Astrocyte of the spinal cord (primary cell): ENCODE data around the gene LMAN1L.

Experiments used
- DNase-seq: peaks from one replicate; pipeline ENCODE4 v3.0.0; 2011; ENCODE audit warnings: low read depth, low spot score
- H3K4me3 ChIP-seq: 2 replicates; pipeline ENCODE4 v1.5.1; 2011; ENCODE audit warnings: low read depth, mild to moderate bottlenecking, low read length, moderate library complexity
- in situ Hi-C: cut with HindIII; loops from 2 replicates; pipeline ENCODE4 v1.10.0; 2017; ENCODE audit warnings: low sequenced_read_pairs
- TF ChIP-seq, protein P1 (sequence below): IDR thresholded peaks from 2 replicates; pipeline ENCODE4 v1.5.1; 2012; ENCODE audit warnings: low read depth, mild to moderate bottlenecking, low read length, inconsistent platforms

The LMAN1L gene

DNA sequence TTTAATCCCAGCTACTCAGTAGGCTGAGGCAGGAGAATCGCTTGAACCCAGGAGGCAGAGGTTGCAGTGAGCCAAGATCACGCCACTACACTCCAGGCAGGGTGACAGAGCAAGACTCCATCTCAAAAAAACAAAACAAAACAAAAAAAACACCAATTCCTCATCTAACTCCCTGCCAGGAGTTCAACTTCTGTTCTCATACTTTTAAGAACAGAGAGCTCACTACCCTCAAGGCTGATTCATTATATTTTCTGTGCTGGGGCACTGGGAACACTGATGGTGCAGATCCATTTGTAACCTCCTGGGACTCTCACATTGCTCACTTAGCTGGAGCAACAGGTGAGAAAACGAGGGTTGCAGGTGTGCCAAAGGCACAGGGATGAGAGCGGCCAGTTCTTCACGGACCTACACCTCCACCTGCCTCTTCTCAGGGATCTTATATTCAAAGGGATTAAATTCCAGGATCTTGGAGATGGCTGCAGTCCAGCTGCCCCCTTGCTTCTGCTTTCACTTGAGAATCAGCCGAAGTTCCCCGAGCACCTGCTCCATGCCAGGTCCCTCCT, 43.1 kb upstream of the LMAN1L start:
- in situ Hi-C loops = no loop called here

DNA sequence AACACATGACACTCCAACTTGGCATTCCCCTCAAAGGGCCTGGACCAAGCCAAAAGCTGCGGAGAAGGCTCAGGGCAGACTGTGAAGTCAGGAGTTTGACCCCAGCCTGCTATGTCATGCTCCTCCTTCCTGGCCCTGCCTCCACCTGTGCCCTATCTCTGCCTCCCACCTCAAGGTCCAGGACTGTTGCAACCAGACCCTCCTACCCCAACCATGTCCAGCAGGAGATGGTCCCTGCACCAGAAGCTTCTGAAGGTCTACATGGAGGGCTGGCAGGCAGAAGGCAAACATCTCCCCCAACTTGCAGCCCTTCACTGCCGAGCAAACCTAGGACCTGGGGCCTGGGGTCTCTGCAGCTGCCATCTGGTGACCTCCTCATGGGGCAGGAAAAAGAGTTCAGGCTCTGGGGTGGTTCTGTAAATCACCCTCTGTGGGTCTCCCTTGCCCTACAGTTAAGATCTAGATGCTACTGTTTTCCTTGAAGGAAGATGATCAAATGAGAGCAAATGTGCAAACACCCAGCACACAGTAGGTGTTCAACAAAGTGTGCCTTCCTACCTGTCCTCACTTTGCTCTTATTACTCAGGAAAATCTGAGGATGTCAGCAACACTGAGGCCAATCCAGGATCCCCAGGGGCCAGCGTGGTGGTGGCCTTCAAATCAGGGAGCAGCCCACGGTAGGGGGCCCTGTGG, 42.3 kb upstream of the LMAN1L start:
- H3K4me3 ChIP-seq = no peak overlapping the region
- TF ChIP-seq, protein P1, sequence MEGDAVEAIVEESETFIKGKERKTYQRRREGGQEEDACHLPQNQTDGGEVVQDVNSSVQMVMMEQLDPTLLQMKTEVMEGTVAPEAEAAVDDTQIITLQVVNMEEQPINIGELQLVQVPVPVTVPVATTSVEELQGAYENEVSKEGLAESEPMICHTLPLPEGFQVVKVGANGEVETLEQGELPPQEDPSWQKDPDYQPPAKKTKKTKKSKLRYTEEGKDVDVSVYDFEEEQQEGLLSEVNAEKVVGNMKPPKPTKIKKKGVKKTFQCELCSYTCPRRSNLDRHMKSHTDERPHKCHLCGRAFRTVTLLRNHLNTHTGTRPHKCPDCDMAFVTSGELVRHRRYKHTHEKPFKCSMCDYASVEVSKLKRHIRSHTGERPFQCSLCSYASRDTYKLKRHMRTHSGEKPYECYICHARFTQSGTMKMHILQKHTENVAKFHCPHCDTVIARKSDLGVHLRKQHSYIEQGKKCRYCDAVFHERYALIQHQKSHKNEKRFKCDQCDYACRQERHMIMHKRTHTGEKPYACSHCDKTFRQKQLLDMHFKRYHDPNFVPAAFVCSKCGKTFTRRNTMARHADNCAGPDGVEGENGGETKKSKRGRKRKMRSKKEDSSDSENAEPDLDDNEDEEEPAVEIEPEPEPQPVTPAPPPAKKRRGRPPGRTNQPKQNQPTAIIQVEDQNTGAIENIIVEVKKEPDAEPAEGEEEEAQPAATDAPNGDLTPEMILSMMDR = no peak
- in situ Hi-C loops = no loop called here
- DNase-seq = no peak

More for the DNA sequence above, 43.1 kb upstream of the LMAN1L start:
- H3K4me3 ChIP-seq = no peak overlapping the region
- TF ChIP-seq, protein P1 = no peak
- no peak for DNase-seq

DNA sequence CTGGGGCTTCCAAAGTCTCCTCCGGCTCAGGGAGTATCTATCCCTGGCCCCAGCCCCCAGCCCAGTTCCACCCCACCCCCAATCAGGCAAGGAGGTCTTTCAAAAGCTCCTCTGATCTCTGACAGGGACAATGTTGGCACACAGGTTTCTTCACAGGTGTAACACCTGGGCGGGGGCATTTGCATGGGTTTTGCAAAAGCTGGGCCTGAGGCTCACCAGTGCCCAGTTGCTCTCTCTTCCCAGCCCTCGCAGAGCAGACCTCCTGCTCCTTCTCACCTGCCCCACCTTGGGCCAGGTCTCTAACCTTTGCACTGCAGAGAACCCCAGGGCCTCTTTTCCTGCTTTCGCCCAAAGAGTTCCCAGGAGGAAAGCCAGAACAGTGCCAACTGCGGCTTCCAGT, 39.3 kb upstream of the LMAN1L start:
- no peak for DNase-seq
- in situ Hi-C loops = no loop called here
- TF ChIP-seq, protein P1 = no peak
- no peak overlapping the region for H3K4me3 ChIP-seq

DNA sequence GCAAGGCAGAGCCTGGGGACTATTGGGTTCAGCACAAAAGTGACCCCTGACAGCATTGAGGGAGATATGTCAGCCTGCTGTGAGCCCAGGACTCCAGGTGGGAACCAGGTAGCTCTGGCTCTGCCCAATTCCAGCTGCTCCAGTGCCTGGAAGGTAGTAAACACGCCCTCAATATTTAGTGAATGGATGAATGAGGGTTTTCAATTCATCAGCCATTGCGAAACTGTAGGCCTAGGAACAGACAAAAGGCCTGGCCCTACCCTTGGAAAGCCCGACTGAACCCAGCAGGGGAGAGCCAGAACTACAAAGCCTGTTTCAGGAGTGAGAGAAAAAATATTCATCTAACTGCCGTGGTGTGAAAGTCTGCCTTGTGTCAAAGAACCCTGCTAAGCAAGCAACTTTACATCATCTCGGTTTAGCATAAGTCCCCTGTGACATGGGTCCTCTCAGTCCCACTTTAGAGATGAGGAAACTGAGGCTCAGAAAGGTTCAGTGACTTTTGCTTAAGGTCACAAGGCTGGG, 38.8 kb upstream of the LMAN1L start:
- in situ Hi-C loops = no loop called here
- no peak overlapping the region for H3K4me3 ChIP-seq
- DNase-seq = no peak
- TF ChIP-seq, protein P1 = no peak

DNA sequence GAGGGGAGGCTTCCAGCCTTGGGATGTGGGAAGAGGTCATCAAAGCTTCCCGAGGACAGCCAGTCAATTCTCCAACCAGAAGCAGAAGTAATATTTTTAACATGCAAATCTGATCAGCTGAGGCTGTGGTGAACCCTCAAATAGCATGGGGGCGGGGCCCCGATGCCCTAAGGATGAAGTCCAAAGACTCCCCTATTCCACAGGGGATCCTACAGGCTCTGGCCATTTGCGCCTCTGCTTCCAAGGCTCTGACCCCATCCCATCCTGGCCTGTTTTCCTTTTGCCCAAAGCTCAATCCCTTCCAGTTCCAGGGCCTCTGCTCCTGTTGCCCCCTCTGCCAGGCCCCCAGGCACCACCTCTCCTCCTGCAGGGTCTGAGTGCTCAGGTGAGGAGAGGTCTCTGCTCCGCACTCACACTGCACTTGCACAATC, 37.5 kb upstream of the LMAN1L start:
- in situ Hi-C loops = no loop called here
- TF ChIP-seq, protein P1 = no peak
- H3K4me3 ChIP-seq = no peak overlapping the region
- no peak for DNase-seq

DNA sequence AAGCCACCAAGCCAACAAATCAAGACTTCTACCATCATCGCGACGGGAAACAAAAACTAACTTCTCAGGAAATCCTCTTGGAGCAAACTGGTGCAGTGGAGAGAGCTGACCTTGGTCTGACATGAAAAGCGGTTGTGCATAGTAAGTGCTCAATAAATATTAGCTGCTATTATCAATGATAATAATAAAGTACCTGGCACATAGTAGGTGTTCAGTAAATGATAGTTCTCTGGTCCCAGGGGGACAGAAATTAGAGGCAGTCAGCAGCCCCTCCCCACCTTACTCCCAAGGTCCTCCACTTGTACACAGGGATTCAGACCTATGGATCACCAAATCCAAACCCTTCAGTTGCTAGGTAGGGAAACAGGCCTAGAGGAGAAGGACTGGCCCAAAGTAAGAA, 36.7 kb upstream of the LMAN1L start:
- DNase-seq = no peak
- in situ Hi-C loops = no loop called here
- no peak overlapping the region for H3K4me3 ChIP-seq
- TF ChIP-seq, protein P1 = no peak
